ENCODE results near the gene BCAR3. TPM values are rescaled to one million over a fixed set of nuclear protein-coding genes. Genes with fewer than 3 reads are reported as not detected.
A peak's percentile ranks its signal among the peaks of the same experiment; 100 is the strongest.

The BCAR3 gene
- total RNA-seq, 1 experiment from 2014 or later = 33.9 TPM

DNA sequence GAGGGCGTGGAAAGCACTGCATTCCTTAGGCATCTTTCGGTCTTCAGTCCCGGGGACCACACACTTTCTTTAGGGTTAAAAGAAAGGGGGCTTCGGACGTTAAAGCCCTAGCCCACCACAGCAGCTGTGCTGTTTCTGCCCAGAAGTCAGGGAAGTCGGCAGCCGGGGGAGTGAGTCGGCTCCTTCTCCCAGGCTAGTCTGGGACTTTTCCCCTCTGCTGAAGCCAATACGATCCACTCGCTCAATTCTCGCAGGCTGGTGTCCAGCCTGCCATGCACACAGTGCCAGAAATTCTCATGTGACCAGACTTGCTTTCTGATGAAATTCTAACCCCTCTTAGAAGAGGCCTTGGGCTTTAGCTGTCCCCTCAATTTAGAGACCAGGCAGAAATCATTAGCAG is 67.7 kb downstream of the BCAR3 start:
- CTCF ChIA-PET = no interaction called here
- Histone ChIP-seq H3K27ac (ENCODE audit: low read length) (peak overlapping the region; percentile 93), H3K4me1 (ENCODE audit: control insufficient read depth, insufficient read depth, low read length) (peaks cover 64% of the 10 kb centered on the region), H3K4me3 (ENCODE audit: low read depth in 2 of 2, low read length in 2 of 2) (peak overlapping the region; percentile 21 to 36), H3K36me3 (ENCODE audit: control insufficient read depth, insufficient read depth, low read length) (no peaks in the 10 kb centered on the region), H3K9me3 (ENCODE audit: control insufficient read depth, insufficient read depth, low read depth, low read length) (no peaks in the 10 kb centered on the region), H3K27me3 (ENCODE audit: control insufficient read depth, insufficient read depth, low read length) (no peaks in the 10 kb centered on the region)
- in situ Hi-C loops (cut with HindIII; ENCODE audit: low pct_unique_long_range_greater_than_20kb, low sequenced_read_pairs) = no loop called here
- POLR2A ChIA-PET = no interaction called here
- TF ChIP-seq TCF7L2 (IDR thresholded peaks at IDR 0.05; ENCODE audit: low read depth, low read length) = no peak
- no peak for TF ChIP-seq SIN3A (IDR thresholded peaks at IDR 0.05; ENCODE audit: borderline replicate concordance, insufficient read depth, low read depth, low read length)
- TF ChIP-seq, protein P1, sequence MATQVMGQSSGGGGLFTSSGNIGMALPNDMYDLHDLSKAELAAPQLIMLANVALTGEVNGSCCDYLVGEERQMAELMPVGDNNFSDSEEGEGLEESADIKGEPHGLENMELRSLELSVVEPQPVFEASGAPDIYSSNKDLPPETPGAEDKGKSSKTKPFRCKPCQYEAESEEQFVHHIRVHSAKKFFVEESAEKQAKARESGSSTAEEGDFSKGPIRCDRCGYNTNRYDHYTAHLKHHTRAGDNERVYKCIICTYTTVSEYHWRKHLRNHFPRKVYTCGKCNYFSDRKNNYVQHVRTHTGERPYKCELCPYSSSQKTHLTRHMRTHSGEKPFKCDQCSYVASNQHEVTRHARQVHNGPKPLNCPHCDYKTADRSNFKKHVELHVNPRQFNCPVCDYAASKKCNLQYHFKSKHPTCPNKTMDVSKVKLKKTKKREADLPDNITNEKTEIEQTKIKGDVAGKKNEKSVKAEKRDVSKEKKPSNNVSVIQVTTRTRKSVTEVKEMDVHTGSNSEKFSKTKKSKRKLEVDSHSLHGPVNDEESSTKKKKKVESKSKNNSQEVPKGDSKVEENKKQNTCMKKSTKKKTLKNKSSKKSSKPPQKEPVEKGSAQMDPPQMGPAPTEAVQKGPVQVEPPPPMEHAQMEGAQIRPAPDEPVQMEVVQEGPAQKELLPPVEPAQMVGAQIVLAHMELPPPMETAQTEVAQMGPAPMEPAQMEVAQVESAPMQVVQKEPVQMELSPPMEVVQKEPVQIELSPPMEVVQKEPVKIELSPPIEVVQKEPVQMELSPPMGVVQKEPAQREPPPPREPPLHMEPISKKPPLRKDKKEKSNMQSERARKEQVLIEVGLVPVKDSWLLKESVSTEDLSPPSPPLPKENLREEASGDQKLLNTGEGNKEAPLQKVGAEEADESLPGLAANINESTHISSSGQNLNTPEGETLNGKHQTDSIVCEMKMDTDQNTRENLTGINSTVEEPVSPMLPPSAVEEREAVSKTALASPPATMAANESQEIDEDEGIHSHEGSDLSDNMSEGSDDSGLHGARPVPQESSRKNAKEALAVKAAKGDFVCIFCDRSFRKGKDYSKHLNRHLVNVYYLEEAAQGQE (IDR thresholded peaks at IDR 0.05; ENCODE audit: insufficient read depth in 1 of 2, low read depth in 2 of 2, low read length in 1 of 2) = no peak
- no peak for TF ChIP-seq POLR2AphosphoS5 (IDR thresholded peaks at IDR 0.05; ENCODE audit: low read depth, low read length)
- DNase-seq (ENCODE audit: low read depth, low spot score) = no peak
- peak; percentile 43; the same call in 1 of the 2 replicates for ATAC-seq
- BruUV-seq (replicated peaks) = no TSS peak
- intact Hi-C loops (cut with micrococcal nuclease; ENCODE audit: unreplicated experiment) = loop anchor here (10.0 kb wide), 1 partner anchor 179 kb away; no protein-coding TSS in a partner anchor

DNA sequence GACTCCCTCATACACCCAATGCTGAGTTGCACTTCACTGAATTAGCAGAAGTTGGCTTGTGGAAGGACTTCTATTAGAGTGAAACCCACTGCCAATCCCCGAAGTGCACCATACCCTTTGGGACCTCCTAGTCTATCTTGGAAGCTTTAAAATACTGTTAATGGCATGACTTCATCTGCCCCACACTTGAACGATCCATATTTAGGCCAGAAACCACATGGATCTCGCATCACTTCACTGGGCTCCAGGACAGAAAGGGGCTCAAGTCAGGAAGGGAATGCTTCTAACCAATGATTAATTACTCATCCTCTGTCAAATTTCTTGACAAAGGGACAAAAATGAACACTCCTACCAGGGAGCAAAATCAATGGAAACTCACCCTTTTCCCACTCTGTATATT is 69.1 kb downstream of the BCAR3 start:
- Histone ChIP-seq H3K27ac (ENCODE audit: low read length) (peak overlapping the region; percentile 93), H3K4me3 (ENCODE audit: low read depth in 2 of 2, low read length in 2 of 2) (peak overlapping the region in 1 of 2 experiments; percentile 36; a peak in 1 of 4 replicates), H3K36me3 (ENCODE audit: control insufficient read depth, insufficient read depth, low read length) (no peaks in the 10 kb centered on the region), H3K27me3 (ENCODE audit: control insufficient read depth, insufficient read depth, low read length) (no peaks in the 10 kb centered on the region), H3K9me3 (ENCODE audit: control insufficient read depth, insufficient read depth, low read depth, low read length) (no peaks in the 10 kb centered on the region), H3K4me1 (ENCODE audit: control insufficient read depth, insufficient read depth, low read length) (peaks cover 59% of the 10 kb centered on the region)
- TF ChIP-seq, protein P1 (IDR thresholded peaks at IDR 0.05; ENCODE audit: insufficient read depth in 1 of 2, low read depth in 2 of 2, low read length in 1 of 2) = no peak
- TF ChIP-seq, protein P2, sequence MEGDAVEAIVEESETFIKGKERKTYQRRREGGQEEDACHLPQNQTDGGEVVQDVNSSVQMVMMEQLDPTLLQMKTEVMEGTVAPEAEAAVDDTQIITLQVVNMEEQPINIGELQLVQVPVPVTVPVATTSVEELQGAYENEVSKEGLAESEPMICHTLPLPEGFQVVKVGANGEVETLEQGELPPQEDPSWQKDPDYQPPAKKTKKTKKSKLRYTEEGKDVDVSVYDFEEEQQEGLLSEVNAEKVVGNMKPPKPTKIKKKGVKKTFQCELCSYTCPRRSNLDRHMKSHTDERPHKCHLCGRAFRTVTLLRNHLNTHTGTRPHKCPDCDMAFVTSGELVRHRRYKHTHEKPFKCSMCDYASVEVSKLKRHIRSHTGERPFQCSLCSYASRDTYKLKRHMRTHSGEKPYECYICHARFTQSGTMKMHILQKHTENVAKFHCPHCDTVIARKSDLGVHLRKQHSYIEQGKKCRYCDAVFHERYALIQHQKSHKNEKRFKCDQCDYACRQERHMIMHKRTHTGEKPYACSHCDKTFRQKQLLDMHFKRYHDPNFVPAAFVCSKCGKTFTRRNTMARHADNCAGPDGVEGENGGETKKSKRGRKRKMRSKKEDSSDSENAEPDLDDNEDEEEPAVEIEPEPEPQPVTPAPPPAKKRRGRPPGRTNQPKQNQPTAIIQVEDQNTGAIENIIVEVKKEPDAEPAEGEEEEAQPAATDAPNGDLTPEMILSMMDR (IDR thresholded peaks at IDR 0.05) = no peak
- TF ChIP-seq POLR2AphosphoS5 (IDR thresholded peaks at IDR 0.05; ENCODE audit: low read depth, low read length) (no peak), SIN3A (IDR thresholded peaks at IDR 0.05; ENCODE audit: borderline replicate concordance, insufficient read depth, low read depth, low read length) (no peak)
- intact Hi-C loops (cut with micrococcal nuclease; ENCODE audit: unreplicated experiment) (loop anchor here (10.0 kb wide), 1 partner anchor 178 kb away; no protein-coding TSS in a partner anchor), in situ Hi-C loops (cut with HindIII; ENCODE audit: low pct_unique_long_range_greater_than_20kb, low sequenced_read_pairs) (no loop called here)
- DNase-seq (ENCODE audit: low read depth, low spot score) (no peak), ATAC-seq (no peak)
- ChIA-PET POLR2A (no interaction called here), CTCF (interaction anchor here (0.7 kb wide), 1 partner anchor 232 kb away, joined by 3 read pairs; no protein-coding TSS in a partner anchor)
- BruUV-seq (replicated peaks) = no TSS peak

Measured in Panc1 (cell line).